ENCODE measurements around the gene BAHCC1. TPM values are rescaled to one million over a fixed set of nuclear protein-coding genes. Genes with fewer than 3 reads are reported as not detected.

BAHCC1 gene
- total and polyA plus RNA-seq, 9 of the 15 experiments (the other 6 are each of a cell fraction or from before 2014, with no cell fraction given) = 0.14 to 26.9 (median 5.0) TPM

- TF ChIP-seq CHD2 (IDR thresholded peaks at IDR 0.05; ENCODE audit: low read depth, low read length) (no peak), SMC3 (conservative IDR thresholded peaks at IDR 0.05; ENCODE audit: insufficient read depth, low read depth, low read length) (peak; percentile 39; the same call in 1 of the 2 replicates), CBFA2T2 (conservative IDR thresholded peaks at IDR 0.05) (no peak; the same call in none of the 2 replicates), ESRRA (IDR thresholded peaks at IDR 0.05; ENCODE audit: borderline replicate concordance, low read depth) (peak; percentile 39; the same call in 1 of the 2 replicates), MYNN (IDR thresholded peaks at IDR 0.05) (0 out of 2 replicates have a peak, but pooled peaks have one; percentile 26), MYNN (CRISPR knock-in tag; IDR thresholded peaks at IDR 0.05) (no peak), ATF3 (IDR thresholded peaks at IDR 0.05) (no peak), ATF3 (CRISPR knock-in tag; conservative IDR thresholded peaks at IDR 0.05) (no peak), POLR2A (conservative IDR thresholded peaks at IDR 0.05) (no peak), ARID3B (CRISPR knock-in tag; IDR thresholded peaks at IDR 0.05; ENCODE audit: borderline replicate concordance) (no peak), RAD21 (CRISPR knock-in tag; conservative IDR thresholded peaks at IDR 0.05 in 1 of 2, IDR thresholded peaks at IDR 0.05 in 1 of 2) (peak in 1 of 2 experiments; percentile 49; a peak in 3 of 4 replicates), ELF1 (tag; IDR thresholded peaks at IDR 0.05) (no peak), NR3C1 (CRISPR knock-in tag; IDR thresholded peaks at IDR 0.05) (no peak), MXD1 (CRISPR knock-in tag; IDR thresholded peaks at IDR 0.05; ENCODE audit: borderline replicate concordance, poor library complexity, severe bottlenecking) (no peak), ATF4 (CRISPR knock-in tag; IDR thresholded peaks at IDR 0.05) (no peak), POLR2AphosphoS5 (IDR thresholded peaks at IDR 0.05; ENCODE audit: control insufficient read depth, insufficient read depth, low read depth, low read length) (no peak), ARID2 (IDR thresholded peaks at IDR 0.05) (no peak), RUNX1 (IDR thresholded peaks at IDR 0.05; ENCODE audit: low read depth) (no peak)
These were observed 6.7 kb downstream of the BAHCC1 start (continued) for GRCh38 chr17:81401723-81402529.
